Ramos (cell line): Measurements from ENCODE around the gene FLAD1.

Source experiments
- in situ Hi-C: fragments of 300-500 bp; cut with MboI; formaldehyde crosslinking; loops from one replicate; pipeline ENCODE4 v1.14.3; 2022; ENCODE audit warnings: low sequenced_read_pairs; ENCODE audit not compliant: unreplicated experiment

Gene FLAD1

GRCh38 chr1:154982897-154983648 lies at the start of gene FLAD1:
Gene FLAD1, plus strand, starts transcription at chr1:154983344. Its CDS starts 351 bp downstream, at chr1:154983695.
- in situ Hi-C loops = no loop called here

GRCh38 chr1:154934358-154934948 lies 48.7 kb upstream of the FLAD1 start:
- in situ Hi-C loops = no loop called here

DNA sequence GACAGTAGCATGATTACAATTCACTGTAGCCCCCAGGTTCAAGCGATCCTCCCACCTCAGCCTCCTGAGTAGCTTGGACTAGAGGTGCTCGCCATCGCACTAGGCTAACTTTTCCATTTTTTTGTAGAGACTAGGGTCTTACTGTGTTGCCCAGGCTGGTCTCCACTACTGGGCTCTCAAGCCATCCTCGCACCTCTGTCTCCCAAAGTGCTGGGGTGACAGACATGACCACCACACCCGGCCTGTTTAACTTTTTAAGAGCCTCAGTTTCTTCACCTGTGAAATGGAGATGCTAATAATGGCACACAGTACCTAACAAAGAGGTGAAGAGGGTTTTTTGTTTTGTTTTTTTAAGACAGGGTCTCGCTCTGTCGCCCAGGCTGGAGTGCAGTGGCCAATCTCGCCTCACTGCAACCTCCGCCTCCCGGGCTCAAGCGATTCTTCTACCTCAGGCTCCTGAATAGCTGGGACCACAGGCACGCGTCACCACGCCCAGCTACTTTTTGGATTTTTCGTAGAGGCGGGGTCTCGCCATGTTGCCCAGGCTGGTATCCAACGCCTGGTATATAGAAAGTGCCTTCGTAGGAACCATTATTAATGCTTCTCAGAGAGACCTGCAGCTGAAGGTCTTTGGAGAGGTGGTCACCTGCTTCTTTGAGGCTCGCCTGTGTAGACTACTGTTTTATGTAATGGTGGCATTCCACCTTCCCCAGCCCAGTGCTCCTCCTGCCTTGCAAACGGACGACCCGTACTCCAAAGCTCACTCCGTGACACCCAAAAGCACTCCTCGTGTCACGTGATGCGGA lies 47.2 kb upstream of the FLAD1 start:
- in situ Hi-C loops = no loop called here

GRCh38 chr1:154936555-154937084 lies 46.5 kb upstream of the FLAD1 start, which contains the start of gene PMVK:
Gene PMVK, minus strand, starts transcription at chr1:154936719. Its CDS starts 34 bp downstream, at chr1:154936685.
- in situ Hi-C loops = no loop called here

- in situ Hi-C loops = no loop called here
Observed at GRCh38 chr1:154937085-154937987, 45.8 kb upstream of the FLAD1 start.

GRCh38 chr1:154937988-154938386 lies 45.2 kb upstream of the FLAD1 start:
- in situ Hi-C loops = no loop called here

DNA sequence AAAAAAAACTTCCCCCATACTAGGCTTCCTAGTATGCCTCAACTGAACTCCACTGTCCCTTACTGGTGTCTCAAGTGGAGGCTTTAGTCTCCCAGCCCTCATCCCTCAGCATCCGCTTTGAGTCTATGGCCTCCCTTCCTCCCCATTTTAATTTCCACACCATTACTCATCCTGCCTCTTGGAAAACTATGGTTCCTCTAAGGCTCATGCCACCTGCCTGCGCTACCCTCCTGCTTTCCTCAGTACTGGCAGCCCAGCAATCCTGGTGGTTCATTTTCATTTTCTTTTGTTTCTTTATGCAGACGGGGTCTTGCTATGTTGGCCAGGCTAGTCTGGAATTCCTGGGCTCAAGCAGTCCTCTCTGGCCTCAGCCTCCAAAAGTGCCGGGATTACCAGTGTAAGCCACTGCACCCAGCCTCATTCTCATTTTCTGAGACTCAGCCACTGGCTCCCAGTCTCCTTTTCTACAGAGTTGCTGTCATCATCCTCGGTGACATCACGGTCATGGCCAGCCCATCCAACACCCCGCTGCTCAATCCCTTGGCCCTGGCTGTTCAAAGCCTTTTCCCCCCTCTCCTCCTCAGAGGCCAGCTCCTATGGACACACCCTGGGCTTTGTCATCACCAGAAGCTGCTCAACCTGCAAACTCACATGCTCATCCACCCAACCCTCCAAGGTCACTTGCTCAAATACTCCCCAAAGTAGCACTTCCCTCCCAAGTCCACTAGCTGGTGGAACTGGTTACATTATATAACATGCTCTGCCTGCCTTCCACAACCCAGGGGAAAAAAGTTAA lies 44.3 kb upstream of the FLAD1 start:
- in situ Hi-C loops = no loop called here

- in situ Hi-C loops = no loop called here
Observed at GRCh38 chr1:154940213-154940560, 43.0 kb upstream of the FLAD1 start.

DNA sequence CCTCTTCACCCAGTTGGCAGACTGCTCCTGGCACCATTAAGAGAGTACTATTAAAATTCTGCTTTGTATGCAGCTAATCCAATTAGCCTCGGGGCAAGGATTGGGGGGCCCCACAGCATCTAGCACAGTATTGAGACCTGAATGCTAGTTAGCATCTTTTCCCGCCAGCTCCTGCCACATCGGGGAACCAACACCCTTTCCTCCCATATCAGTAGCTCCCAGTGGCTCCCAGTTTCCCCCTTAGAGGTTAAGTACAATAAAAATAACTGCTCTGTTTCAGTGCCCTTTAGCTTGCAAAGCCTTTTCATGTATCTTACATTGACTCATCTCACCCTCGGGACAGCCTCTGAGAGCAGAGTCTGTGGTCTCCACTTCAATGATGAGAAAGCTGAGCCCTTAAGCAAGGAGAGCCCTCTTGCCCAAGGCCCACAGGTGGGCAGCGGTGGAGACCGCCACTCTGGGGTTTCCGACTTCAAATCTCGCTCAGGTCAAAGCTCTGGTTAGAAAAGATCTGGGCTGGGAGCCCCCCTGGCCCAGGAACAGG lies 42.4 kb upstream of the FLAD1 start:
- in situ Hi-C loops = no loop called here

DNA sequence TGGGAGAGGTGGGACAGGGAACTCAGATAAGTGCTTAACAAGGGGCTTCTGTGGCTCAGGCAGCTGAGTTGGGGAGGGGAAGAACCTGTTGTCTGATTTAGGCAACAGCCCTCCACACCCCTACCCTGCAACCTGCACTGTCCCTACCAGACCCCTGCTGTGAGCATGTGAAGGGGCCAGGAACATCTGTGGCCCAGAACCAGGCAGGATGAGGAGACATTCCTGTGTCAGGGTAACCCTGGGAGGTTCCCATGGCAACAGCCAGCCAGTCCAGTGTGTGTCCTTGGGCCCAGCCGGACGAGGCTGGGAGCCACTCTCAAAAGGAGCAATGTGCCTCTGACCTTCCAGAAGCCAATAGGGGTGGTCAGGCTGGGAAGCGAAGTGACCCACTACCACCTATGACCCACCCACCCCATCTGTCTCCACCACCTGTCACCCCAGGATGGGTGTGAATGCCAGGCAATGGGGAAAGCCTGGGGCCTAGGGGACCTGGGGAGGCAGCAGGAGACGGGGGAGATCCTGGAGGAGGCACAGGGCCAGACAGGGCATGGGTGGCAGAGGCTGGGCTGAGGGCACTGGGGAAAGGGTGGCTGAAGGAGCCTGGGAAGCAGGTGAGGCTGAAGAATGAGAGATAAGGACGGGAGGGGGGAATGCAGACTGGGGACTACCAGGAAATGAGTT lies 41.7 kb upstream of the FLAD1 start:
- in situ Hi-C loops = no loop called here

DNA sequence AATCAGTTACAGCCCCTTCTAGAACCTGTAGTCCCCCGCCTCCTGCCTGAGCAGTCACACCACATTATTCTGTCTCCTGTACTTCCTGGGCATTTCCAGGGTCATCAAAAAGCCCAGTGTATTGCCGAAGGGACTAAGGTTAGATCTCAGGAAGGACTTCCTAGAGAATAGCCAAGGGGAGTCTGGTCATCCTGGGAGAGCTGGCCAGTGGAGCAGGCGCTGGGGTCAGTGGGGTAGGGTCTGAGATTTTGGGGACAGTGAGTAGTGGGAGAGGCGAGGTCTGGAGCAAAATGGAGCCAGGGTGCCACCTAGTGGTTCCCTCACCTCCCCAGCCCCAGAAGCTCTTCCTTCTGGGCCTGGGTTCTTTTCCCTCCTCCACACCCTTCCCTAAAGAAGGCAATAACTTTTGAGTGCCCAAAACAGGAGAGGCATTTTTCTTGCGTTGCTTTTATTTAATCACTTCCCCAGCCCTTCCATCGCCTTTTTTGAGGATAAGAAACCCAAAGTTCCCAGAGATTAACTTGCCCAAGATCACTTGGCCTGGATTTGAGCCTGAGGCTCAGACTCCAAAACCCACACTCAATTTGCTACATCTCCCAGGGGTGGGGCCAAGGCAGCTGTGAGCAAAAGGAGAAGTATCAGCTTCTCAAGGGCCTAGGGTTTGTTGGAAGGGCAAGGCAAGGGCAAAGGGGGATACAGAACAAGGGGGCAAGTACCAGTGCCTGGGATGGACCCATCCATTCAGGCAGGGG lies 39.3 kb upstream of the FLAD1 start:
- in situ Hi-C loops = no loop called here

GRCh38 chr1:154944401-154945159 lies 38.6 kb upstream of the FLAD1 start:
- in situ Hi-C loops = no loop called here

DNA sequence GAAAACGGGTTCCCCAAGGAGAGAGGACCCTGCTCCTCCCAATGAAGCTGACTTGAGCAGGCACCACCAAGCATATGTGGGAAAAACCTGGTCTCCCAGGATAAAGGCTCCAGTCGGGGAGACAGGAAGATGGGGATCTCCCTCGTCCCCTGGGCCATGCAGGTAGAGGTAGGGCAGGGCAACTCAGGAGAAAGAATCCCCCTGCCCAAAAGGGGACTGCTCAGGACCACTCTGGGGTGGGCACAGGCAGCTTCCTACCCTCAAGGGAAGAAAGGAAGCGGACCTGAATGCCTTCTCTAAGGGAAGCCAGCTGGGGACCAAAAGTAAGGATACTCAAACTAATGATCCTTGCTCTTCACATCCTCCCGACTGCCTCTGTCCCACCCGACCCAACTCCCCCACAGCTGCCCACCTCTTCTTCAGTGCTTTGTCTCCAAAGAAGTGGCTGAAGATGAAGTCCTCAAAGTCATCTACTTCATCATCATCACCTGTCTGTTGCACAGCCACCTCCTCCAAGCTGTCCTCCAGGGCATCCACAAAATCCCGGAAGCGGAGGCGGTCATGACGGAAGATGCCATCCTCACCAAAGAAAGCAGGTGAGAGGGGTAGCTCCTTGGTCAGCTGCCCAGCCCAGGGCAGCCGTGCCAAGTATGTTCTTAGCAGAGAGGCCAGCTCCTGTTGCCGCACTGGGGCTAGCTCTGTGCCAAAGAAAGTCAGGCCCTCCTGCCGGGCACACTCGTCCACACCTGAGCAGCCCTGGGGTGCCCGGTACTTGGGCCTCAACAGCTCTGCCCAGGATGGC lies 37.8 kb upstream of the FLAD1 start:
- in situ Hi-C loops = no loop called here

- in situ Hi-C loops = no loop called here
Observed at GRCh38 chr1:154945962-154946850, 36.9 kb upstream of the FLAD1 start.

GRCh38 chr1:154948079-154948478 lies 35.1 kb upstream of the FLAD1 start:
- in situ Hi-C loops = no loop called here
